SK-N-MC (cell line): ENCODE data around the gene UNK.

ENCODE experiments used
- DNase-seq: peaks from one replicate; pipeline ENCODE4 v3.0.0-alpha.2; 2011; ENCODE audit warnings: low read depth, low spot score
- H3K27ac ChIP-seq: fragments of 200-600 bp; sonication (generic); 2 replicates; pipeline ENCODE4 v1.5.1; 2016; ENCODE audit warnings: mixed run types
- H3K36me3 ChIP-seq: fragments of 200-600 bp; sonication (generic); 2 replicates; pipeline ENCODE4 v1.6.1; 2017; ENCODE audit warnings: antibody characterized with exemption, low read length, mixed read lengths; ENCODE audit not compliant: insufficient read depth
- H3K4me3 ChIP-seq: fragments of 200-600 bp; sonication (generic); 2 replicates; pipeline ENCODE4 v1.5.1; 2016
- H3K9ac ChIP-seq: fragments of 200-600 bp; sonication (generic); 2 replicates; pipeline ENCODE4 v1.8.0; 2017; ENCODE audit warnings: mixed run types, mixed read lengths; ENCODE audit not compliant: insufficient read length
- H3K9me3 ChIP-seq: fragments of 200-600 bp; sonication (generic); 2 replicates; pipeline ENCODE4 v1.6.1; 2017; ENCODE audit warnings: low read depth, mild to moderate bottlenecking, antibody characterized with exemption, low read length, moderate library complexity, mixed read lengths
- EZH2 ChIP-seq: fragments of 200-600 bp; sonication (generic); IDR thresholded peaks from one replicate; pipeline ENCODE4 v1.6.1; 2017; ENCODE audit warnings: antibody characterized with exemption
- FOXP2 ChIP-seq: optimal IDR thresholded peaks from 2 replicates; pipeline ENCODE3; 2011; ENCODE audit warnings: mild to moderate bottlenecking, moderate library complexity; ENCODE audit not compliant: insufficient read depth; ENCODE audit errors: extremely low read length, control extremely low read depth
- POLR2AphosphoS5 ChIP-seq: IDR thresholded peaks from 2 replicates; pipeline ENCODE4 v1.6.1; 2012; ENCODE audit warnings: mild to moderate bottlenecking, low read depth, low read length, borderline replicate concordance

The UNK gene

GRCh38 chr17:75873587-75874322 lies 89.1 kb downstream of the UNK start:
- TF ChIP-seq EZH2 (no peak), POLR2AphosphoS5 (no peak), FOXP2 (no peak)
- Histone ChIP-seq H3K9ac (no peak overlapping the region), H3K27ac (no peak overlapping the region), H3K4me3 (no peak overlapping the region), H3K9me3 (no peaks in the 10 kb centered on the region), H3K36me3 (no peaks in the 10 kb centered on the region)
- DNase-seq: no peak

DNA sequence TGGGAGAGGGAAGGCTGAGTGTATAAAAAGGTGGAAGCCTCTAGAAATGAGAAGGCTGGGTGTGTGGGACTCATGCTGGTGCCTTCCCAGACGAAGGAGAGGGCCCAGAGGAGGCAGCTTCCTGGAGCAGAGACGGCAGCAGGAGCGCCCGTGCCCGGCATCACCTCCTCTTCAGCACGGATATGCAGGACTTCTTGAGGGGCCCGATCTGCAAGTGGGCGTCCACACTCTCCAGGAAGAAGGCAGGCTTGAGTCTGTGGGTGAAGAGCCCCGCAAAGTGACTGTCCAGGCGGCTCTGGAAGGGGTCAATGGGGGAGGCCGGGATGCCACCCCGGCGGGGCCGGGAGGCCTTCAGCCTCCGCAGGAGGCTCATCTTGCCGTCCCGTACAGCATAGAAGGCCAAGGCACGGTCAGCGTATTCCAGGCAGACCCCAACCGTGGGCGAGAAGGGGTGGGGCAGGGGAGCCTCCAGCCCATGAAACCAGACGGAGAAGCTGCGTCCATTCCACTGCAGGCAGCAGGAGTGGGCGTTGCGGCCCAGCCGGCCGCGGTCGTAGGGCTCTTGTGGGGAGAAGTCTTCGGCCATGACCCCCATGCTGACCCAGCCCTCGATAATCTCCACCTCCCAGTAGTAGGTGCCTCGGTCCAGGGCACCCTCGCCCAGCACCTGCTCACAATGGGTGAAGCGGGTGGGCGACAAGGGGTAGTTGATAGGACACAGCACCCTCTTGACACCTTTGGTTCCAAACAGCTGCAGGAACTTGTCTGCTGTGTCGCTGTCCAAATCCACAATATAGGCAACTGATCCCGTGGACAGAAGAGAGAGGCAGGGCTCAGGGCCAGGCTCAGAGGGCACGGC lies 89.9 kb downstream of the UNK start:
- H3K9me3 ChIP-seq: no peaks in the 10 kb centered on the region
- TF ChIP-seq EZH2: no peak
- TF ChIP-seq FOXP2: no peak
- no peak for TF ChIP-seq POLR2AphosphoS5
- no peak overlapping the region for H3K27ac ChIP-seq

More for the DNA sequence above, 89.9 kb downstream of the UNK start:
- H3K36me3 ChIP-seq: no peaks in the 10 kb centered on the region
- H3K9ac ChIP-seq: no peak overlapping the region
- H3K4me3 ChIP-seq: no peak overlapping the region
- no peak for DNase-seq
